ENCODE measurements around the gene OR8B8.
"Not testable (repeated sequence)": the region's sequence is repeated elsewhere in the genome, so short reads cannot be mapped to it uniquely, and the experiment has no call there.

Gene OR8B8, protein sequence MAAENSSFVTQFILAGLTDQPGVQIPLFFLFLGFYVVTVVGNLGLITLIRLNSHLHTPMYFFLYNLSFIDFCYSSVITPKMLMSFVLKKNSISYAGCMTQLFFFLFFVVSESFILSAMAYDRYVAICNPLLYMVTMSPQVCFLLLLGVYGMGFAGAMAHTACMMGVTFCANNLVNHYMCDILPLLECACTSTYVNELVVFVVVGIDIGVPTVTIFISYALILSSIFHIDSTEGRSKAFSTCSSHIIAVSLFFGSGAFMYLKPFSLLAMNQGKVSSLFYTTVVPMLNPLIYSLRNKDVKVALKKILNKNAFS

DNA sequence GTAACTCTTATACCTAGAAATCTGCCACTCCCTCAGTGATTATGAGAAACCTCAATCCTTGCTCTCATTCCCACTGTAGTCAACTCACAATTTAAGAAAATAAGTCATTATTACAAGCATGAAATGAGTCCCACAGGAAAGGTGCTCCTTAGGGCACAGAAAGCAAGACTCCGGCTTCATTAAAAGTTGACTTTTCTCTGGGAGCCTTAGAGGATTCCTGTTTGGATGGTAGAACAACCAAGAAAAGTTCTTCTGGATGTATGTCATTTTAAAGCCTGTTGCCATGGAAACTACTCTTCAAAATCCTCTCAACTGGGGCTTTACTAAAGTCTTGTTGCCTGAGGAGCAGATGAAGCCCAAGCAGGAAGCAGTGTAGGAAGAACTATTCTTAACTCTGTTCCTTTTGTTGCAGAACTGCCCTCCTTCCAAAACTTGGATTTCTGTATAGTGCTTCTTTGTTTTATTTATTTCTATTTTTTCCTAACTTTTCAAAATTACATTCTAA, at the start of gene OR8B8:
Gene OR8B8, minus strand, starts transcription at position 51 of the 505 bp plus-strand sequence. CDS start 4,611 bp downstream, outside the sequence.
- peak; percentile 52 for DNase-seq

DNA sequence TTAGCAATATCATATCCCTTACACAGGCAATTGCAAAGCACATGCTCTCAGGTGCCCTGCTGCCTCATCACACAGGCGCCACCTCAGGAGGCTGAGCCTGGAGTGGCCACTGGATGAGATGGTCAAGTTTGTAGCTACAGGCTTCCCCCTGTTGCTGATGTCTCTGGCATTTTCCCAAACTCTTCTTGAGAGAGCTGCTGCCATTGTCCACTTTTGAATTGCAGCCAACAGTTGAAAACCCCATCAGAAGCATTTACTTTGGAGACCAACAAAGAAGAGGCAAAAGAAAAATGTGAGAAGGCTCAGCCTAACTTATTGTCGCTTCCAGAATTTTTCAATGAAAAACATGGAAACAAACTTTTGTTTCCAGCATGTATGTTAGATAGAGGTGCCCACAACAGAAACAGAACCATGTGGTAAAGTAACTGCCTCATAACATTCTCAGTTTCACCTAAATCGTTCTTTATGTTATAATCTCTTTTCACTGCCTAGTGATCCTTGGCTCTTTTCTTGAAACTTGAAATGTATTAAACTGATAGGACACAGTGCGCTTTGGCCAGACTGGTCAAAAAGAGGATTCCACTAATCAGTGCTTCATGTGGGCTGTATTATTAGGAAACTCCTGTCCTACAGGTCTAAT, 47.6 kb upstream of the OR8B8 start:
- no peak for DNase-seq

DNA sequence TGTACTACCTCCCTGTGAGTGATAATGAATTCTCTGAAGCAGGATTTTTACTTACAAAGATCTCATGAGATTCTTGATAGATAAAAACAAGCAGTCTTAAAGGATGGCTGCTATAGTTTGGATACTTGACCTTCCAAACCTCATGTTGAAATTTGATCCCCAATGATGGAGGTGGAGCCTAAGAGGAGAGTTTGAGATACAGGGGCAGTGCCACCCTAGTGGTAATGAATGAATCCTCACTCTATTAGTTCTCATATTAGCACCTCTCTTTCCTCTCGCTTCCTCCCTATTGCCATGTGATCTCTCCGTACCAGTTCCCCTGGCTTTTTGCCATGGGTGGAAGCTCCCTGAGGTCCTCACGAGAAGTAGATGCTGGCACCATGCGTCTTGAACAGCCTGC, 37.9 kb upstream of the OR8B8 start:
- peak; percentile 60 for DNase-seq

DNA sequence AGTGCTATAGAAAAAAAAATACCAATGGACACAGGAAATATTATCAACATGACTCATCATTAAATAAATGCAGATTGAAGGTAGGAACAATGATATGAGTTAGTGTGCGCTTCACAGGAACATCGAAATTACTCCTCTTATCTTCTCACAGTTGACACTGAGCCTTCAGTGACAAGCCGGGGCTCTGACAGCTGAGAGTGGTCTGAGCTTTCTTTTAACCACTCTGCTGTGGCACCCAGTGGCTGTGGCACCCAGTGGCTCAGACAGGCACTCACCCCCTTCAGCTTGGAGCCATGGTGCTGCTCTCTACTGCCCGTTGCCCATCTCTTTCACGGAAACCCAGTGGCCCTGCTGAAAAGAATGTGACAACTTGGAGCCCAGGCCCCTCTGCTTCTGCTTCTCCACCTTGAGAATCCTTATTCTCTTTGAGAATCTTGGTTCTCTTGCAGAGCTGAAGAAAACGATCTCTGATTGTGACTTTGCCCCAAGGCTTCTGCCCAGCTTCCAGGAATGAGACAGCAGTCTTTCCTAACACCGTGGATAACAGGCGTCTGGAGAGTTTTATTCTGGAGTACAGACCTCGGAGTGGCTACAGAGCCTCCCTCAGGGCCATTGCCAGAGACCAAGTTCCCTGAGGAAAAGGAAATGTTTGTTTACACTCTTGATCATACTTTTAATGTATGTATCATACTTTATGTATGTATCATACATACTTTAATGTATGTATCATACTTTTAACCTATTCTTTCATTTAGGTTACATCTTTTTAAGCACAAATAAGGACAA, 37.1 kb upstream of the OR8B8 start:
- DNase-seq = peak; percentile 90

DNA sequence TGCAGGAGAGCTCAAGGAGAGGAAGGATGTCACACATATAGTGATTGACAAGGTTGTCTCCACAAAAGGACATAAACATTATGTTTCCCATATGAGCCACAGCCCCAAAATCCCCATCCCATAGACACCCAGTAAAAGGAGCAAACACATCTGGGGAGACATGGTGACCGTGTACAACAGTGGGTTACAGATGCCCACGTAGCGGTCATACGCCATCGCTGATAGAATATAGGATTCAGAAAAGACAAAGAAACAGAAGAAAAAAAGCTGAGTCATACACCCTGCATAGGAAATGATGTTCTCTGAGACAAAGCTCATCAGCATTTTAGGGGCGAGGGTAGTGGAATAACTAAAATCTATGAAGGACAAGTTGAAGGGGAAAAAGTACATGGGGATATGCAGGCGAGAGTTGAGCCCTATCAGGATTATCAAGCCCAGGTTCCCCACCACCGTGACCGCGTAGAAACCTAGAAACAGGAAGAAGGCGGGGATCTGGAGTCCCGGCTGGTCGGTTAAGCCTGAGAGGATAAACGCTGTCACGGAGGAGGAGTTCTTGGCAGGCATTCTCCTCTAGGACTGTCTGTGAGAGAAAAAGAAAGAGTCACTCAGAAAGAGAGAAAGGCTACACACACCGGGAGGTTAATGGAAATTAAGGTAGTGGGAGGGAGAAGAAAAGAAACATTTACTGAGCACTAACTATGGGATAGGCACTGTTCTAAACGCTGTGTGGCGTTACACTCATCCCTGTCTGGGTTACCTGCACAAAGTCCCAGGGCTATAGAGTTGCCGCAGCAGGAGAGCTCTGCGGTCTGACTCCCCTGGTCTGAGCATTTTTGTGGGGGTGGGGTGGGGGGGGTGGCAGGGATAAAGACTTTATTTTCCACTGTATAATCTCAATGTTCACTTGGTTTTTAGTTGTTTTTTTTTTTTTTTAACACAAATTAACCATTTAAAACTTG, 36.1 kb upstream of the OR8B8 start:
- peak; percentile 98 for DNase-seq

DNA sequence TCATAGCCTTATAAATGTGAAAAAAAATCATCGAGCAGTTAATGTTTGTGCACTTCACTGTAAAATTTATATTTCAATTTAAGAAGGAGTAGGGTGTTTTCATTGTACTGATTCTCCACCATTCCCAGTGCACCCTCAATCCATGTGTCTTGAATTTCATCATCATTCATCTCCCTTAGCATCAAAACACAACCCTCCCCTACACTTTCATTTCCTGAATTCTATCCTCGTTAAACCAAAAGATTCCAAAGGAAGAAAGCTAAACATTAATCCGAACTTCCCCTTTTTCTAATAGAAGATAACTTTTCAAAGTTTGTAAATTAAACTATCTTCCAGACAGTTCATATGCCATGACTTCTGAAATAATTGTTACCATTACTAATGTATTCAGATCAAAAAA, 34.1 kb upstream of the OR8B8 start:
- DNase-seq = peak; percentile 71

DNA sequence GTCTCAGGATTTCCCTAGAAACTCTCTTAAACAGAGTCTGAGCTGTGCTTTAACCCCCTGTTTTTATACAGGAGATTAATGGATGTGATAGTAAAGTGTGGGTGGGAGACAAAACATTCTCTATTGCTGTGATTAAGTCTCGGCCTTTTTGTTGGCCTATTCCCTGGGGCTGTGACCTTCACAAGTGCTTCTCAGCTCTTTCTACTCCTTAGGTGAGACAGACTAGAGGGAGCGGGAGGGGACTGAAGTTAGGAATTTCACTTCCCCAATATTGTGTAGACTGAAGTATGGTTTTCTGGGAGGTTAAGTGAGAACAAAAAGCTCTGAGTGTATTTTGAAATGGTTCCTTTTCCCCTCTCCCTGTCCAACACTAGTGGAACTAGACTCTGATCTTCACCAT, 29.8 kb upstream of the OR8B8 start:
- no peak for DNase-seq

DNA sequence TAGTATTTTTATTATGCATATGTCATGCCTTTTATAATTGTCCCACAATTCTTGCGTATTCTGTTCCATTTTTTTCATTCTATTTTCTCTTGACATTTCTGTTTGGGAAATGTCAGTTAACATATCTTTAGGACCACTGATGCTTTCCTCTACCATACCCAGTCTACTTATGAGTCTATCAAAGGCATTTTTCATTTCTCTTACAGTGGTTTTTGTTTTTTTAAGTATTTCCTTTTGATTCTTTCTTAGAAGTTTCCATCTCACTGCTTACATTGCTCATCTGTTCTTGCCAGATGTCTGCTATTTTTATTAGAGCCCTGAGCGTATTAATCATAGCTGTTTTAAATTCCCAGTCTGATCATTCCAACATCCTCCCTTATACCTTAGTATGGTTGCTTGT, 29.3 kb upstream of the OR8B8 start:
- no peak for DNase-seq

DNA sequence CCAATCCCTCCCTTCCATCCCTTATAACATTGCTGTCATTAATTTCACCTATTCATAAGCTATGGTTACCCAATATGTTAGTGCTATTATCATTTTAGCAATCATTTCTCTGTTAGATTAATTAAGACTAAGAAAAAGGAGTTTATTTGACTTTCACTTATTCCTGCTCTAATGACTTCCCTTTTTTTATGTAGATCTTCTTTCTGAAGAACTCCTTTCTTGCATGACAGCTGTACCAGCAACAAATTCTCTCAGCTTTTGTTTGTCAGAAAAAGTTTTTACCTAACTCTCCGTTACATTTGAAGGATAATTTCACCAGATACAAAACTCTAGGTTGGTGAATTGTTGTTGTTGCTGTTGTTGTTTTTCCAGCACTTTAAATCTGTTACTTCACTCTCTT, 28.6 kb upstream of the OR8B8 start:
- peak; percentile 39 for DNase-seq

DNA sequence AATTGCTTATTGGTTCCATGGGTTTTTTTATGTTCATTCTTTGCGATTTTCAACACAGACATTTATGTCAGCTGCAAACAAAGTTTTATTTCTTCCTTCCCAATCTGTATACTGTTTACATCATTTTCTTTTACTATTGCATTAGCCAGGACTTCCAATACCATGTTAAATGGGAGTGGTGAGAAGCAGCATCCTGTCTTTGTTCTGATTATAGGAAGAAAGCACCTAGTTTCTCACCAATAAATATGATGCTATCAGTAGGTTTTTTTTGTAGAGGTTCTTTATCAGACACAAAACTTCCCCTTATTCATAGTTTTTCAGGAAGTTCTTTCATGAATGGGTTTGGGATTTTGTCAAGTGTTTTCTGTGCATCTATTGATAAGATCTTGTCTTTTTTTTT, 28.0 kb upstream of the OR8B8 start:
- peak; percentile 50 for DNase-seq

DNA sequence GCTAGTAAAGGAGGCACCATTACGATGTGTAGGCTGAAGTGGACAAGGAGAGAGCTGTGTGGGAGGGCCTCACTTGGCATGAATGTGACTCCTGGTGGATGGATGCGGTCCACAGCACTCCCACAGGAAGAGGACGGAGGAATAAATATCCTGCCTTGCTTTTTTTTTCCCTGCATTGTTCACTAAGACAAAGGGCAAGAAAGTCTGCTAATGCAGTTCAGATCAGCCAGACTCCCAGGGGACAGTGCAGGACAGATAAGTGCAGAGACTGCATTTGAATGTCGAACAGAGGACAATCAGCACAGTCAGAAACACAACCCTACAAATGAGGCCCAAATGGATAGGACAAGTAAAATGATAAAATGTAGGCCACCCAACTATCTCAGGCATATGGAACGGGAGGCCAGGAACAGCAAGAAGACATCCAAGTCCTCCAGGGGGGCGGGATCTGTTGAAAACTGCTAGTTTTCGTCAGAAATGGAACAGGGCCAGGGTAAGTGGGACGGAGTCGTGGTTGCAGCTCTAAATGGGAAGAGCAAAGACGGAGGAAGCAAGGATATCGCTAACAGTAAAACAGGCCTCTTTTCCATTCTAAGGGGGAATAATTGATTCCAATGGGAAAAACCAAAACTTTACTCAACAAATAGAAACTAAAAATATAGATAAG, 25.2 kb upstream of the OR8B8 start:
- DNase-seq = no peak

DNA sequence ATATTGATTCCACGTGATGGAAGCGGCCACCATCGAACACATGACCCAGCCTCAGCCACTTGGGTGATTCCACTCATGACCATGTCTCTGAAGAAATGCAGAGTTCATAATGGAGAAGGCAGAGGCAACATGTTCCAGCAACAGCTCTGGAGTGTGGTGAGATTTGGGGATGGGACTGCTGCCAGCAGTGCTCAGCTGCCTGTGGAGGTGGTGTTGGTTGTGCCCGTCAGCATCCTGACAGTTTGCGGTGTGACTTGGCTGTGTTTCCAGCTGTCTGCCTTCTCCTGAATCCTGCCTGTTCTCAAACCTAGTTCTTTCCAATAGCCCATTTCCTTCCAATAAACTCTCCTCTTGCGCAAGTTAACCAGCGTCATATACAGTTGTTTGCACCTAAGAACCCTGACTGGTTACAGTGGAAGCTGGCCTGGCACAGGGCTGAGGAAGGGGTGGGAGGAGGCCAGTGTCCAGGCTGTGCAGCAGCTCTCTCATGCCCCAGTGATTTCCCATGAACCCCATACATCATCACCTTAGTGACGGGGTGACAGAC, 22.0 kb upstream of the OR8B8 start:
- DNase-seq = no peak

DNA sequence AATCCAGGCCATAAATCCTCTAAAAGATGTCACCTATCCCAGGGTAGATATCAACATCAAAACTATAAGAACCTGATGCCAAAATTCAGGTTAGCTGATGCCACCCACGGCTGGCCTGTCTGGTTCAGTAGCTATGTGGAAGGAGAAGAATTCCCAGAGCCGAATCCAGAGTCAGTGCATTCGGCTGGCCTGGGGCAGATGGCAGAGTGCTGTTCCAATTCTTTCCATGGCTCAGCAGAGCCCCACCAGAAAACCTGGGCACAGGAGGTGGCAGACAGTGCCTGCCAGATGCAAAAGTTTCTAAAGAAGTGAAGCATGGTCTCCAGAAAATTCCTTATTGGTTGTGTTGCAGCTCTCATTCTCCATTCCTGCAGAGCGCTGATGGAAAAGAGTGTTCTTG, 19.9 kb upstream of the OR8B8 start:
- no peak for DNase-seq

DNA sequence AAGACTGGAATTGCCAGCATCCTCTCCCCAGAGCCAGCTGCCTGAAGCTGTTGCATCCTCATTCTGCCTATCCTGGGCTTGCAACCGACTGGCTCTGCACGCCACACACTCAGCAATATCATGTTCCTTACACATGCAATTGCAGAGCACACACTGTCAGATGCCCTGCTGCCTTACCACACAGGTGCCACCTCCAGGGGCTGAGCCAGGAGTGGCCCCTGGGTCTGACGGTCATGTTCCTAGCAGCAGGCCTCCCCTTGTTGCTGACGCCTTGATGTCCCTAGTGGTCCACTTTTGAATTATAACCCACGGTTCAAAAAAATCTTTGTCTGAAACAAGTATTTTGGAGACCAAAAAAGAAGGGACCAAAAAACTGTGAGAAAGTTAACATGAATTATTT, 18.5 kb upstream of the OR8B8 start:
- DNase-seq = no peak

DNA sequence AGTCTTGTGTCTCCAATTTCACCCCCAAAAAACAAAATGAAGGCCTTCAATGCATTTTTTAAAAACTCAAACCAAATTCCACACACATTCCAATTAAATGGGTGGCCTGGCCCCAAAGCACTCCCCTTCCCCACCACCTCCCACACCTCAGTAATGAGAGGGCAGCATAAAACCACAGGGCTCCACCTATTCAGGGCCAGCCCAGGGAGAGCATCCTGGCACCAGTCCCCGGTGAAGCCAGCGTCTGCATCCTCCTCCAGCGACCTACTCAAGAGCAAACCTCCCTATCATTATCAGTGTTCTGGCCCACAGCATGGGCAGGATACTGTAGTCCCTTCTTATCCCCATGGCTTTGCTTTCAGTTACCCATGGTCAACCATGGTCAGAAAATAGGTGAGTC, 17.8 kb upstream of the OR8B8 start:
- DNase-seq = no peak

DNA sequence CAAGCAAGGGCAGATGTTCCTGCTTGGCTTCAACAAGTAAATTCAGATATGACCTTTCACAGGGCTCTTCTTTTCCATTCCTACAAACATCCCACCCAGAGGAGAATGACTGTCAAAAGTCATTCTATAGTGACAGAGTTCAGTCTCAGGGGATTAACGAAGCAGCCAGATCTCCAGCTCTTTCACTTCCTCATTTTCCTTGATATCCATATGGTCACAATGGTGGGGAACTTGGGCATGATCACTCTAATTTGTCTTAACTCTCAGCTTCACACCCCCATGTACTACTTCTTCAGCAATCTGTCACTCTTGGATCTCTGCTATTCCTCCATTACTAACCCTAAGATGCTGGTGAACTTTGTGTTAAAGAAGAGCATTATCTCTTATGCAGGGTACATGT, 15.0 kb upstream of the OR8B8 start:
- peak; percentile 75 for DNase-seq

DNA sequence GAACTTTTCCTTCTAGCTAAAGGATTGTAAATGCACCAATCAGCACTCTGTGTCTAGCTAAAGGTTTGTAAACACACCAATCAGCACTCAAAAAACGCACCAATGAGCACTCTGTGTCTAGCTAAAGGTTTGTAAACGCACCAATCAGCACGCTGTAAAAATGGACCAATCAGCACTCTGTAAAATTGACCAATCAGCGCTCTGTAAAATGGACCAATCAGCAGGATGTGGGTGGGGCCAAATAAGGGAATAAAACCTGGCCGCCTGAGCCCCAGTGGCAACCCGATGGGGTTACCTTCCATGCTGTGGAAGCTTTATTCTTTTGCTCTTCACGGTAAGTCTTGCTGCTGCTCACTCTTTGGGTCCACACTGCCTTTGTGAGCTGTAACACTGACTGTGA, 13.9 kb upstream of the OR8B8 start:
- DNase-seq = not testable (repeated sequence)

DNA sequence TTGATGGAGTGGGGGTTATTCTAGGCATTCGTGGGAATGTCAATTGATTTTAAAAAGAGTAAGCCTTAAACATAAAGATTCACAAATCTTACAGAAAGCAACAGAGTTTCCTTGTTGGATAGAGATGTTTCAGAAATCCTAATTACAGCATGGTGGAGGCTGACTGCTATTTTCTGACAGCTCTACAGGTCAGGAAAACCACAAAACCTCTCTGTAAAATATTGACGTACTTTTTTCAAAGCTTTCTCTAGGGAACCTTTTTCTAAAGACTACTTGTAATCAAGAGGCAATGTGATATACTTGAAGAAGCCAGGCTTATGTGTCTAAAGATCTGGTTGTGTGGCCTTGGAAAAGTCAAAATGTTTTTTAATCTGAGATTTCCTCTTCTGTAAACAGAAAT, 9.1 kb upstream of the OR8B8 start:
- peak; percentile 35 for DNase-seq

DNA sequence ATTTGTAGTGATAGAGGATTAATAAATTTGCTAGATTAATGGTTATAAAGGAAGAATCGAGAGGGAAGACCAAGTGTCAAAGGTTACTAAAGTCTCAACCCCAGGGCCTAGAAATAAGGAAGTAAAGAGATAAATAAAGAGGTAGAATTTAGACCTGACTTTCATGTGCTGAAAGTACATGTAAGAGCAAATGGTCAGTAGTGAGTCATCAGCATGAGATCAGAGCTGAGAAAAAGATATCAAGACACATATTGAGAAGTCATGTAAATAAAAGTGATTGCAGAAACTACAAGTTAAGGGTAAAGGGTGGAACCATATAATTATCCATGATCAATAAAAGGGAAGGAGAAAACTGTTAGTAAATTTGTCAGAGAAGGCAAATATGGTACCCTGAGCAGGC, 1.4 kb upstream of the OR8B8 start:
- peak; percentile 92 for DNase-seq

DNA sequence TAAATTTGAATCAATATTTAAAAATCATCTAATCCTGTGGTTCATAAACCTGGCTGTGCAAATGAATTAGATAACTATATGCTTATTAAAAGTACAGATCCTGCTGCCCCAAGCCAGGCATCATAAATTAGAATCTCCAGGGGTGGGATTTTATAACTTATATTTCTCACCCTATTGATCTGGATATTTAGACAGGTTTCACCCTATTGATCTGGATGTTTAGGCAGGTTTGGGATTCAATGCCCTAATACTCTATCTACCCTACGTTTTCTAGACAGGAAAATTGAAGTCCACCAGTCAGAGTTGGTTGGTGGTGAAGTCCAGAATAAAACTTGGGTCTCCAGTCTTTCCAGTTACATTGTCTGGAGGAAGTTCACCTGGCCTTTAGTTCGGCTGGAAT, 2.6 kb downstream of the OR8B8 start:
- DNase-seq = no peak

DNA sequence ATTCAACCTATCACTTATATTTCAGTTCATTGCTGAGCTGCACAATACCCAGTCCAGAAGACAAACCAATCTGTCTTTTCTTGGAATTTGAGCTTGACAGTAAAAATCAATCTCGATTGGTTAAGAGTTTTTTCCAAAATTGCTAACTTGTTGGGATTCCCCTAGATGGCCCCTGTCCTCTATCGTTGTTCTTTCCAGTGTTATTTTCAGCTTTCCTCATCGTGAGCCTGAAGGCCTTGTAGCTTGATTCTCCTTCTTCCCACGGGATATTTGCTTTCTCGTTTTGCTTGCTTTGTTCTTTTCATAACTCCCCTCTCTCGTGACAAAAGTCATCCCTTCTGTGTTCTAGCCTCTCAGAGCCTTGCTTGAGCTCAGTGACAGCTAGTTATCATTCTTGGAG, 3.1 kb downstream of the OR8B8 start:
- peak; percentile 66 for DNase-seq

DNA sequence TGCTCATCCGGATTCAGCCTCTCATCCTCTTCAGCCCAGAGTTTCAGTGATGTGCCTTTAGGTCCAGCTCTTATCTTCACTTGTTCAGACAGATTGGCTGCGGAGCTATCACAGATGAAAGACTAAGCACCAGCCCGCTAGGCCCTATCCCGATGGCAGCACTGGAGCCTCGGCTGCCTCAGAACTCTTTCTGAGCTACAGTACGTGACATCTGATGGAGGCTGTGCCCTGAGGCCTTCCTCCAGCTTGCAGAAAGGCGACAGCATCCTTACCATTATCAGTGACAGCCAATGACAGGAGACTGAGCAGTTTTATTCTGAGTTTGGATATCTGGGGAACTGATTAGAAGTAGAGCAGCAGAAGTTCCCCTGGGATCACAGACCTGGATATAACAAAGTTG, 4.0 kb downstream of the OR8B8 start:
- DNase-seq = peak; percentile 78
